DOHH2 (cell line): ENCODE measurements around the gene RACGAP1.

ENCODE experiments used
- EZH2phosphoT487 ChIP-seq: fragments of 200-600 bp; sonication (generic); IDR thresholded peaks from 2 replicates; pipeline ENCODE4 v1.6.1; 2017; ENCODE audit warnings: borderline replicate concordance, mild to moderate bottlenecking, antibody characterized with exemption, low read length, moderate library complexity, mixed read lengths
- TF ChIP-seq, protein P1 (sequence below): fragments of 200-600 bp; sonication (generic); IDR thresholded peaks from one replicate; pipeline ENCODE4 v1.5.1; 2014; ENCODE audit warnings: antibody characterized with exemption, mild to moderate bottlenecking, low read depth, low read length; ENCODE audit not compliant: poor library complexity, severe bottlenecking

DNA sequence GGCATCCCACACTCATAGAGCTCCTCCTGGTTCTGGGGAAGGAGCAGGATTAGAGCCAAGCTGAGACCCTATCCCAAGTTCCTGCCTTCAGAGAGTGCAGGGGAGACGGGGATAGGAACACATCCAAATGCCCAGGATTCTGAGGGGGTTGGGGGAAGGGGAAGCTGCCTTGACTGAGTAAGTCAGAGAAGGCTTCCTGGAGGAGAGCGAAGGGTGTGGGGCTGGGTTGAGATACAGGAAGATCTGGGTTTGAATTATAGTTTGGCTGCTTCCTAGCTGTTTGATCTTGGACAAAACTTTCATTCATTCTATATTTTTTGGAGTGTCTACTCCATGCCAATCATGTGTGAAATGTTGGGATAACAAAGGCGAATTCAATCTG is 82.8 kb downstream of the RACGAP1 start:
- TF ChIP-seq, protein P1, sequence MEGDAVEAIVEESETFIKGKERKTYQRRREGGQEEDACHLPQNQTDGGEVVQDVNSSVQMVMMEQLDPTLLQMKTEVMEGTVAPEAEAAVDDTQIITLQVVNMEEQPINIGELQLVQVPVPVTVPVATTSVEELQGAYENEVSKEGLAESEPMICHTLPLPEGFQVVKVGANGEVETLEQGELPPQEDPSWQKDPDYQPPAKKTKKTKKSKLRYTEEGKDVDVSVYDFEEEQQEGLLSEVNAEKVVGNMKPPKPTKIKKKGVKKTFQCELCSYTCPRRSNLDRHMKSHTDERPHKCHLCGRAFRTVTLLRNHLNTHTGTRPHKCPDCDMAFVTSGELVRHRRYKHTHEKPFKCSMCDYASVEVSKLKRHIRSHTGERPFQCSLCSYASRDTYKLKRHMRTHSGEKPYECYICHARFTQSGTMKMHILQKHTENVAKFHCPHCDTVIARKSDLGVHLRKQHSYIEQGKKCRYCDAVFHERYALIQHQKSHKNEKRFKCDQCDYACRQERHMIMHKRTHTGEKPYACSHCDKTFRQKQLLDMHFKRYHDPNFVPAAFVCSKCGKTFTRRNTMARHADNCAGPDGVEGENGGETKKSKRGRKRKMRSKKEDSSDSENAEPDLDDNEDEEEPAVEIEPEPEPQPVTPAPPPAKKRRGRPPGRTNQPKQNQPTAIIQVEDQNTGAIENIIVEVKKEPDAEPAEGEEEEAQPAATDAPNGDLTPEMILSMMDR: no peak
- no peak for TF ChIP-seq EZH2phosphoT487
